HG02870 (cell line): ENCODE data around the gene TP63.

Source experiments
- ATAC-seq: cut with Tn5 transposase; IDR thresholded peaks from one replicate; pipeline ENCODE4 v1.9.1; 2021; ENCODE audit warnings: mild to moderate bottlenecking, moderate library complexity; ENCODE audit not compliant: unreplicated experiment

Gene TP63

DNA sequence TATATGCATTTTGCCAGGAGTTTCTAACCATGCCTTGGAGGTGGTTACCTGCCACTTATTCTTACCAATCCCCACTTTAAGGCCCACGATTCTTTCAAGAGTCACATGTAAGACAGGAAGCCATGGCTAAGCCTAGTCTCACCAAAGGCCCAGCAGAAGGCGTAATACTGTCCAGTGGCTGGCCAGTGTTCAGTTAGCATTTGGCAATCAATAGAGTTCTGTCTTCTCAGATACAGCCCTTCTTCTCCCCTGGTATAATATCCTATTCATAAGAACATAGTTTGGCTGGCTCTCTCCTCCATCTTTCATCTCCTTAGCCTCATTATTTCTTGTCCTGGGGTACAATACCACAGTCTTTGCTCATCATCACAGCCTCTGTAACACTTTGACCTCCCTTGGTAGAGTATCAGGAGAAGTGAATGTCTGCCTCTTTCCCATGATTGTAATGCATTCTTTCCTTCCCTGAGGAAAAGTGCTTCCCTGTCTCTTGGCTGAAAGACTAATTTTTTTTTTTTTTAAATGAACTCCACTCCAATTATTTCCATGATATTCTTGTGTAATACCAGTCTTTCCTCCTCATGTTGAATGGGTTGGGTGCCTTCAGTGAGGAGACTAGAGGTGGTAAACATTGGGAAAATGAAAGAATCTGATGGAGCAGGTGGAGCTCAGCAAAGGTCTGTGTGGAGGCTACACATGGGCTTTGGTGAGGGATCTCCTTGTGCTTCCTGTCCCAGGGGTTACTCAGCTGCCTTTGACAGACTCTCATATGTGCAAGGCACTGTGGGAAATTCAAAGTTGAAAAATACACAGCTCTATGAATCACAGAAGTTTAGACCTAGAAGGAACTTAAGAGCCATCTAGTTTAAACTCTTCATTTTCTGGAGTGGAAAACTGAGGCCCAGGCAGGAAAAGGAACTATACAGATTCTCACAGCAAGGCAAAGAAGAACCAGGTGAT lies 271.3 kb downstream of the TP63 start:
- ATAC-seq: no peak

DNA sequence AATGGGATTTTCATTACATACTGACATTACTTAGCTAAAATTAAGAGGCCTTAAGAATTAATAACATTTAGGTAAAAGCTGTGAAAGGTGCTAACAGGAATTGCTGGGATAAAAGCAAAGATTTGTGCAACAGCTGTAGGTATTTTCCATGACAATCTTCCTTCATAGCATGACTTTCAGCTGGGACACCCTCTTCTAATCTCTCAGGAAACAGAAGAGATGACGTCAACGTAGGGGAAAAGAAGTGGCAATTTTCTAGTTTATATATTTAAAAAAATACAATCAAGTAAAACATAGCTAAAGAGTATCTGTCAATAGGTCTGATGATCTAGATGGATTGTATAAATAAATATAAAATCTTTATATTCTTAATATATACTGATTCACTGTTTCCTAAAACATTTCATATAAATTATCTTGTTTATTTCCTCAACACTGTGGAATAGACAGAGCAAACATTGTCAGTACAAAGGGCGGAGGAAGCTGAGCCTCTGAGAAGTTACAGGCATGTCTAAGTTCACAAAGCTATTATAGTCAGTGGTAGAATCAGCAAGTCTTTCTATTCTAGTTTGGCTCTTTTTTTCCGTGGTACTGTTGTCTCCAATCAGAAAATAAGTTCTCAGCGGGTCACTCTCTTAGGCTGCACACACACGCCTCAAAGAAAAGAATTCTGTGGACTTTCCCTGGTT lies 272.5 kb downstream of the TP63 start:
- no peak for ATAC-seq

DNA sequence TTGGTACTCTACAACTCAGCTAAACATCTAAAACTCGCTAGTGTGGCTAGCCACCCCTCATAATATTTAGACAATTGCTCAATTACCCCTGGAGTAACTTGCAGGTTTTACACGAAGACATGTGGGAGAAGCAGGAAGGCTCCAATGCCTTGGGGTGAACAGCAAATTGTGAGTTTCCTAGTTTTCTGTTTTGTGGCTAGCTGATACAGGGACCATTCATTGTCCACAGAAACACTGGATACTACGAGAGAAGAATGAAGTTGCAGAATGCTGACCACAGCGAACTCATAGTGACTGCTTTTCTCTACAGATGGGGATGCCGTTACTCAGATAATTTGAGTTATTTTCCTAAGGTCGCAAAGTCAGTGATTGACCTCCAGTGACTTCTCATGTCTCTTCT lies 276.6 kb downstream of the TP63 start:
- no peak for ATAC-seq

DNA sequence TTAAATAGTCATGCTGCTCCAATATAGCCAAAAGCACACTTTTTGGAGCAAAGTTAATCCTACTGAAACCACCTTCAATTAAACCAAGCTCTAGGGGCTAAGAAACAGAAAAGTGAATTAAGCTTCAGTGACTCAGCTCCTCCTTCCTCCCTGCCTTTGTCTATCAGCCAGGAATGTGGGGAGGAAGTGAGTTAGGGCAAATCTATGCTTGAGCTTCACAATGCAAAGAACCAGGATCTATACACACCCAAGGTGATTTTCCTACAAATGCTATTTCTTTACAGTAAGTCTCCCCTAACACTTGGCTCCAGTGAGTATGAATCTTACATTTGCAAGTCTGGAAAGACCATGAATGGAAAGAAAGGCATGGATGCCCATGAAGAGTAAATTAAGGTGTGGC lies 277.5 kb downstream of the TP63 start:
- no peak for ATAC-seq

DNA sequence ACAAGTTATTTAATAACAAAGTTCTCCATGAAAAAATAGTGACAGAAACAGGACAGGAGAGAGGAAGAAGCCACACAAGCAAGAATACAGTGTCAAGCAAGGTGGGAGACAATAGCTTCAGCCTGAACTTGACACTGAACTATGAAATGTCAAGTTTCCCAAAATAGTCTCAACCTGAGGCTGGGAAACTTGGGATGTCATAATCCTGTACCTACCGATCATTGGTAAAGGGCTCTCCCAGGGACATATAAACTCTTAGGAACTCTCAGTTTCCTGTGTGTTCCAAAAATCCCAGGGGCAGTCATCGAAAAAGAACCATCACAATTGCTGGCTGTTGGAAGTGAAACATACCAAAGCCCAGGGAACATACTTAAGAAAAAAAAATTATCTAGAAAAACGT lies 277.9 kb downstream of the TP63 start:
- no peak for ATAC-seq

DNA sequence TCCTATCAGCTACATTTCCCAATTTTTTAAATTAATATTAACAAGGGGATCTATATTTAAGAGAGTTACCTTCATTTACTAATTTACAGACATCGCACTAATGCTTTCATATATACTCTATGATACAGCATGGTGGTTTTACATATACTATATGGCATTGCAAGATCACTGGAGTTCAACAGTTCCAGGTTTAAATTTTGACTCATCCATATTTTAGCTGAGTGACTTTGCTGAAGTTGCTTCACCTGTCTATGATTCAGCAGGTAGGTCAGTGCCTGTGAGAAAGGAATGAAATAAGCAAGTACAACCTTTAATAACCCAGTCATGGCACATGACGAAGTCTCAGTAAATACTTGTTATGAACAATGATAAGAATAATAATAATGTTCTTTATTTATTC lies 278.4 kb downstream of the TP63 start:
- ATAC-seq: no peak

DNA sequence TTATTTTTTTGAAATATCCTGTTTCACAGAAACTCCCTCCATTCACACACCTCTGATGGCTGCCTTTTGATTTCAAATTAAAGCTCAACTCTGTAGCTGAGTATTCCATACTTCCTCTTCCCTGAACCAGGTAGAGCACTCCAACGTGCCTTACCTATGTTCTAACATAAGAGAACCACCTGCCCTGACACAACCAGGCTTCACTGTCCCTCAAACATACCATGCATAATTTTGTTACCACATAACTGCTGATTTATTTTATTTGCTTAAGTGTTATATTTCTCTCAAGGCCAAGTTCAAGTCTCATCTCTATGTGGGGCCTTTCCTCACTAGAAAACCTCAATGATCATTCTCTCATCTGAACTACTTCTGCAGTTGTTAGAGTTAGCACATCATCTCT lies 279.8 kb downstream of the TP63 start:
- ATAC-seq: no peak

DNA sequence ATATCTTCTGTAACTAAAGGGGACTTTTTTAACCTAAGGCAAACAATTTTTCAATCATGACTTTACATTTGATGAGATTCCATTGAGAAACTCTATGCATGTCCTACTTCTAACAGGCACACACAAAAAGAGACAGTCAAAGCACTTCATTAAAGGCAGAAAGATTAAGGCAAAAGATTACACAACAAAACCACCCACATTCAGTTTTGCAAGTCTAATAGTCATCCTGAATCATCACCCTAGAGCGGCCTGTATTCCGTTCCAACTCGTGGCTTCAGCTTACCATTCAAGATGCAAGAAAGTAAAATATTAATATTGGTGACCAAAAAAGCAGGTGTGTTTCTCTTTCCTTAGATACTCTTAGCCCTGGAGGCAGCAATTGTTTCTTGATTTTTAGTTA lies 283.6 kb downstream of the TP63 start:
- ATAC-seq: no peak

DNA sequence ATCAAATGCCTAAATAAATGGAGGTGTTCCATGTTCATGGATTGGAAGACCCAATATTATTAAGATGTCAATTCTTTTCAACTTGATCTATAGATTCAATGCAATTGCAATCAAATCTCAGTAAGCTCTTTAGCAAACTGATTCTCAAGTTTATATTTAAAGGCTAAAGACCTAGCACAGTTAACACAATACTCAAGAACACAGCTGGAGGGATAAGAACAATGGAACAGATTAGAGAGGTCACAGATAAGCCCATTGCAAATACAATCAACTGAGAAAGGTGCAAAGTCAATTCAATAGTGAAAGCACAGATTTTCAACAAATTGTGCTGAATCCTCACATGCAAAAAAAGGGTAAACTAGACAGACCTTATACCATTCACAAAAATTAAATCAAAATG lies 290.6 kb downstream of the TP63 start:
- no peak for ATAC-seq

DNA sequence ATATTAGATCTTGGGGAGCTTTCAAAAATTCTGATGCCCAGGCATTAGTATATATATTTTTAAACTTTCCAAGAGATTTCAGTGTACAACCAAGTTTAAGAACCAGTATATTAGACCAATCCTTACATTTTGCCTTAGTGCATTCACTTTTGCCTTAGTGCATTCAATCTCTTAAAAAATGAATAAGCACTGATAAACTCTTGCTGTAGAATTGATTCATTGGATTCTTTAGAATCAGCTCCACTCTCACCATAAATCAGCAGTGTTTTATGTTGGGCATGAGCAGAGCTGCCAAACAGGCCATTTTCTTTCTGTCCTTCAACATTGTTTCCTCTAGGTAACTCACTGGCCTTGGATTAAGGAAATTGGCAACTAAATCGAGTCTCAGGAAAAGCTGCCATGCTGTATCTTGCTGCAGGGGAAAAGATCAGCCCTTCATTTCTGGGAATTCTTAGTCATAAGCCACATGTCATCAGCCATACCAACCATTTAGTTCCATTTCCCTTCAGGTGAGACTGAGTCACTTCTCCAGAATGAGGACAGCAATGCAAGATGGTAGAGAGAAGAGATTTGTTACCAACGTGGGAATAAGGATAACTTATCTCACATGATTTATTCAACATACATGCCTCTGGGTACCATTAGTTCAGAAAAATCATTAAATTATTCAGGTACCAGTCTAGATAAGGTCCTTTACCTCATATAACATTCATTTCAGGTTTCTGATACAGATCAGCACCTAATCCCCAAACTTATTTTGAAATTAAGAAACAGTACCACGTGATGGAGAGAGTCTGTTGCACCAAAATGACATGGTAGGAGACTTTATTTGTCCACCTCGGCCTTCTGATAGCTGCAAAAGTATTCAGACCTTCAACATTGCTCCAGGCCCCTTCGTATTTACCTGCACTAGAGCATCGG lies 297.0 kb downstream of the TP63 start:
- no peak for ATAC-seq

DNA sequence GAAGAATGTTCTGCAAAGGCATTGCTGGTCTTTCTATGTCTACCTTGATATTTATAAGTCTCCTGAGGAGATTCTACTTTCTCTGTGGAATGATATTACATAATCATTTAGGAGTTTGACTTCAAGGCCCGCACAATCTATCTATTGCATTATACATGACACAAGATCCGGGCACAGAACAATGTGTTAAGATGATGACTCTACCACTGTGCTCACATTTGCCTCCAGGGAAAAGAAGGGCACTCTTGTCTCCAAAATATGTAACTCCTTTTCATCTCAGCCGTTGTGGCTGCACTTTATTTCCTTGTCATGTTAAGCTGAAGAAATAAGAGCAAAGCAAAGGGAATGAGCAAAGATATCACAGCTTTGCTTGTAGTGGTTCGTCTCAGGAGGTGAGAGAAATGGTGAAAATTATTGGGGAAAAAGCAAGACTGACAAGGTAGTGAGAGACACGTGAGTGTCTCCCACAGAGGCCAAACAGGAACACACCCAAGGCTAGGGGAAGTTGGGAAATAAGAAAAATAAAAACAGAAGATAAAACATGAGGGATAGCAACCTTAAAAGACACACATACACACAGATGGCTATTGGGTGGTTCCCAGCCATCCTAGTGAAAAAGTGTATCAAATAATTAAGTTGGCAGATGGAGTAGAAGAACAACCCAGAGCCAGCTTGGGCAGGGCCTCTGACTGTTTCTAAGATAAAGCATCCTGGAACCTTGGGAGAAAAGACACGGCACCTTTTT lies 305.2 kb downstream of the TP63 start:
- no peak for ATAC-seq

DNA sequence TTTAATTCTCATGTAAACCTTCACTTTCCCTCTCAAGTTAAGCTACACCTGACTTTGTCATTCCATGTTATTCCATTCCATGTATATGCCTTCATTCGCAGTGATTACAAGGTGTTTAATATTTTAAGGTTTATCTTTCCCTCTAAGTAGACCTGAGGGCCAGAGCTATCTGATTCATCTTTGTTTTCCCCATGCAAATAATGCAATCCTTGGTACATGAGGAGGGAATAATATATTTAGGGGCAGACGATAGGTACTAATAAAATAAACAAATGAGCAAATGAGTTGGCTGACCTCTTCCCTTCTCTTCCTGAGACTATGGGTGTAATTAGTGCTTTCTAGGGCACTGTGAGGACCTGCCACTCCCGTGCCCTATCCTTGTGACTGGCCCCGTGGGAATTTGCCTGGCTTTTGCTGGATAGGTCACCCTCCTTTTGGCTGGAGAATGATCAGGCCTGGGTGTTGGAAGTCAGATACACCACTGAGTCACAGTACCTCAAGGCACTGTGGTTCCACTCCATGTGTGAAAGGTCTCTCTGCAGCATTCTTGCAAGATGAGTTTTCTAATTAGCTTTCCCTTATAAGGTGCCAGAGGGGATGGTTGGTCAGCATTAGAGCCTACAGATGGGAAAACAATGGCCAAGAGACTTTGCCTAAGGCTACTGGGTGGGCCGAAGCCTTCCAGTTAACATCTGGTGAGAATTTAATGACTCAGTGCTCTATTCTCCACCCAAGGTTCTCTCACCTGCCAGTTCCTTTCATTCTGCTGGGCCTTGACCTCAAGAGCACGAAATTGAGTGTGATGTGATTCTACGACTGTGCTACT lies 306.3 kb downstream of the TP63 start:
- ATAC-seq: no peak

DNA sequence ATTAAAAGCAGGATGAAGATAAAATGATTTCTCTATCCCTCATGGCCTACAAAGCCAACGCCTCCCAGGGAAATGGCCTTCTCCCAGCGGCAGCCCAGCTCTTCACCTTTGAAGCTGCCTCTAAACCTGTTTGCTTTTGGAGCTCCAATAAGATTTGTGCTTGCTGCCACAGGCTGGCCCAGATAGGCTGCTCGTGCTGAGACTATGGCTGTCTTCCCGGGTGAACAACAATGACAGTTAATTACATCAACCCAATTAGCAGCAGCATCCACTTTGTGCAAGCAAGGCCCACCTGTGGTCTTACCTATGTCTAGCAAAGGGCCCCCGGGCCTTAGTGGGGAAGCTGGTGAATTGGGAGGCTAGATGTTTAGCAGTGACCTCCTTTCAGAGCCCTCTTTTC lies 309.9 kb downstream of the TP63 start:
- no peak for ATAC-seq

DNA sequence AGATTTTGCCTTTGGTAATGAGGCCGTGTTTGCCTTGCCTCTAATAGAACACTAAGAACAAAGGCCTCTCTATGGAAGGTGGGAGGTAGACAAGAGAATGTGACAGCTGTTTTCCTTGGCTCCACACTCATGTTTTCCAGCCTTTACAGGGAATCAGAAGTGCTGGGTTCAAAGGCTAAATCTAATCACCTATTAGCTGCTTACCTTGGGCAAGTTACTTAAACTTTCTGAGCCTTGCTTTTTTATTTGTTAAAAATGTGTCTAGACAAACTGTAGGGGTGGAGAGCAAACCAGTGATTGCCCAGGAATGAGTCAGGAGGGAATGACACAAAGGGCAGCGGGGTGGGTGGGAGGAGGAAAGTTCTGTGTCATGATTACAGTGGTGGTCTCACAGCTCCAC lies 310.5 kb downstream of the TP63 start:
- no peak for ATAC-seq

DNA sequence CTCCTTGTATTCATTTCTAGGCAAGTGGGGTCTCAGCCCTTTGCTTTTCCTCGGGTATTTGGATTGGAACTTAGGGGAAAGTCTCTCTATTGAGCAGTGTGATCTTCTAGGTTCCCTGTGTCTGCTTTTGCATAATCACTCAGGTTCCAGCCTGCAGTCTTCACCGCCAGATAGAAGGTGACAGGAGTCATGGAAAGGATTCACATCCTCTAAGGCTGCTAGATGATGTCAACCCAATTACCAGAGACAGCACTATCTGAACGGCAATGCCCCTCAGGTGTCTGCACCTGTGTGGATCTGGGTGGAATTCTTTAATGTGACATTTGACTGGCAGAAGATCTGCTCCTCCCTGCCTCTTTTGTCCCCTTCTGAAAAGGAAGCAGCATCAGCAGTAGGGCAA lies 311.8 kb downstream of the TP63 start:
- ATAC-seq: no peak

DNA sequence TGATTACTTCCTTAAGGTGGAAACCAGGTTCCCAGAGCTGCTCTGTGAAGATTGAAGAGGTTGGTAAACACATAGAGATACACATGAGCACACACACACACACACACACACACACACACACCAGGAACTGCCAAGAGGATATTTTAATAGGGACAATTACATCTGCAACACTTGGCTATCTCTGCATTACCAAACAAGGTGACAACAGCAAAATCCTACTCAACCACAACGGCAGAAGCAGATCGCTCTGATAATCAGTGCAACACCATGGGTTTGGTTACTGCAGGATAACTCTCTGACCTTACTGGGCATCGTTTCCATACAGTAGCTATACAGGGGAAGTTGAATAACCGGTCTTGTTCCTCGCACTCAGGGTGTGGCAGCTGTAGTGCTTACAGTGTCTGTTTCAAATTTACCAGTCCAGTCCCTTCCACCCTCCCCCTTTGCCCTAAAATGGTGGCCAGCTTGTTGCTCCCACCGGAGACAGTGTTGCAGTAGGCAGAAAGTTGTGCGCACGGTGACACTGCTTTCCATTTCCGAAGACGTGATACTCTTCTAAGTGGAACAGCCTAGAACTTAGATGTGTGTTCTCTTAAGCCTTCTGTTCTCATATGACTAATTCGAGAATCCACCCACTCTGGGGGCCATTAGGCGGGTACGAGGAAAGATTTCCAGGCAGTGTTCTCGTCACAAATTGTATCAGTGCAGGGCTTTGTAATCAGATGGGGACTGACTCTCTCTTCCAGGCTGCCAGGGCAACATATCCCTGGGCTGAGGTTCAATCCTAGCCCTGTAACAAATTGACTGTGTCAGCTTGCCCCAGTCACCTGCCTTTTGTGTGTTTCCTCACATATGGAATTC lies 313.3 kb downstream of the TP63 start:
- no peak for ATAC-seq

DNA sequence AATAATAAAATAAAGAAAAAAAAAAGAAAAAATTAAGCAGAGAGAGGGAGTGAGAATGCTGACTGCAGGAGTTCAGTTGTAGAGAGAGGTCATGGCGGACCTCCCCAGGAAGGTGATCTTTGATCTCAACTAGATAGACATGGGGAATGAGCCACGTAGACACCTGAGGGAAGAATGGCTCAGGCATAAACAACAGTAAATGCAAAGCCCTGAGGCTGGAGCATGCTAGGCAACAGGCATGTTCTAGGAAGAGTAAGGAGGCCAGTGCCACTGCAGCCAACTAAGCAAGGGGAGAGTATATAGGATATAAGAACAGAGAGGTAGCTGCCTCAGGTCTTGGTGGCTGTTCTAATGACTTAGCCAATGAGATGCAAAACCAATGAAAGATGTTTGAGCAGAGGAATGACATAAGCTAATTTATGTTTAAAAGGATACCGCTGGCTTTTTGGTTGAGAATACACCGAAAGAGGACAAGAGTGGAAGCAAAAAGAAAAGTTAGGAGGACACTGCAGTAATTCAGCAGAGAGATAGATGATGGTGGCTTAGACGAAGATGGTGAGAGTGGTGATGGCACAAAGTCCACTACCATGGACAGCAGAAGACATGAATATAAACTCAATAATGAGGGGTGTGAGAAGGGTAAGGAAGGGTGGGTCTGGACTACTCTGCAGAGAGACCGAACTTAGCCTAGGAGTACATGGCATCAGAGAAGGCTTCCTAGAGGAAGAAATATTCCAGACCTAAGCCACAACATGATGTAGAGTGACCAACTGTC lies 314.9 kb downstream of the TP63 start:
- ATAC-seq: no peak
